NCI-H1105 treated with DMSO at 0.1 percent for 48 hours (cell line): Measurements from ENCODE around the gene MAP3K5.
"Not testable (repeated sequence)": the region's sequence is repeated elsewhere in the genome, so short reads cannot be mapped to it uniquely, and the experiment has no call there.

Experiments used
- DNase-seq: peaks from one replicate; lab custom pipeline; 2025; lab: John Stamatoyannopoulos, UW

MAP3K5 gene, protein sequence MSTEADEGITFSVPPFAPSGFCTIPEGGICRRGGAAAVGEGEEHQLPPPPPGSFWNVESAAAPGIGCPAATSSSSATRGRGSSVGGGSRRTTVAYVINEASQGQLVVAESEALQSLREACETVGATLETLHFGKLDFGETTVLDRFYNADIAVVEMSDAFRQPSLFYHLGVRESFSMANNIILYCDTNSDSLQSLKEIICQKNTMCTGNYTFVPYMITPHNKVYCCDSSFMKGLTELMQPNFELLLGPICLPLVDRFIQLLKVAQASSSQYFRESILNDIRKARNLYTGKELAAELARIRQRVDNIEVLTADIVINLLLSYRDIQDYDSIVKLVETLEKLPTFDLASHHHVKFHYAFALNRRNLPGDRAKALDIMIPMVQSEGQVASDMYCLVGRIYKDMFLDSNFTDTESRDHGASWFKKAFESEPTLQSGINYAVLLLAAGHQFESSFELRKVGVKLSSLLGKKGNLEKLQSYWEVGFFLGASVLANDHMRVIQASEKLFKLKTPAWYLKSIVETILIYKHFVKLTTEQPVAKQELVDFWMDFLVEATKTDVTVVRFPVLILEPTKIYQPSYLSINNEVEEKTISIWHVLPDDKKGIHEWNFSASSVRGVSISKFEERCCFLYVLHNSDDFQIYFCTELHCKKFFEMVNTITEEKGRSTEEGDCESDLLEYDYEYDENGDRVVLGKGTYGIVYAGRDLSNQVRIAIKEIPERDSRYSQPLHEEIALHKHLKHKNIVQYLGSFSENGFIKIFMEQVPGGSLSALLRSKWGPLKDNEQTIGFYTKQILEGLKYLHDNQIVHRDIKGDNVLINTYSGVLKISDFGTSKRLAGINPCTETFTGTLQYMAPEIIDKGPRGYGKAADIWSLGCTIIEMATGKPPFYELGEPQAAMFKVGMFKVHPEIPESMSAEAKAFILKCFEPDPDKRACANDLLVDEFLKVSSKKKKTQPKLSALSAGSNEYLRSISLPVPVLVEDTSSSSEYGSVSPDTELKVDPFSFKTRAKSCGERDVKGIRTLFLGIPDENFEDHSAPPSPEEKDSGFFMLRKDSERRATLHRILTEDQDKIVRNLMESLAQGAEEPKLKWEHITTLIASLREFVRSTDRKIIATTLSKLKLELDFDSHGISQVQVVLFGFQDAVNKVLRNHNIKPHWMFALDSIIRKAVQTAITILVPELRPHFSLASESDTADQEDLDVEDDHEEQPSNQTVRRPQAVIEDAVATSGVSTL (N-terminal part only)

DNA sequence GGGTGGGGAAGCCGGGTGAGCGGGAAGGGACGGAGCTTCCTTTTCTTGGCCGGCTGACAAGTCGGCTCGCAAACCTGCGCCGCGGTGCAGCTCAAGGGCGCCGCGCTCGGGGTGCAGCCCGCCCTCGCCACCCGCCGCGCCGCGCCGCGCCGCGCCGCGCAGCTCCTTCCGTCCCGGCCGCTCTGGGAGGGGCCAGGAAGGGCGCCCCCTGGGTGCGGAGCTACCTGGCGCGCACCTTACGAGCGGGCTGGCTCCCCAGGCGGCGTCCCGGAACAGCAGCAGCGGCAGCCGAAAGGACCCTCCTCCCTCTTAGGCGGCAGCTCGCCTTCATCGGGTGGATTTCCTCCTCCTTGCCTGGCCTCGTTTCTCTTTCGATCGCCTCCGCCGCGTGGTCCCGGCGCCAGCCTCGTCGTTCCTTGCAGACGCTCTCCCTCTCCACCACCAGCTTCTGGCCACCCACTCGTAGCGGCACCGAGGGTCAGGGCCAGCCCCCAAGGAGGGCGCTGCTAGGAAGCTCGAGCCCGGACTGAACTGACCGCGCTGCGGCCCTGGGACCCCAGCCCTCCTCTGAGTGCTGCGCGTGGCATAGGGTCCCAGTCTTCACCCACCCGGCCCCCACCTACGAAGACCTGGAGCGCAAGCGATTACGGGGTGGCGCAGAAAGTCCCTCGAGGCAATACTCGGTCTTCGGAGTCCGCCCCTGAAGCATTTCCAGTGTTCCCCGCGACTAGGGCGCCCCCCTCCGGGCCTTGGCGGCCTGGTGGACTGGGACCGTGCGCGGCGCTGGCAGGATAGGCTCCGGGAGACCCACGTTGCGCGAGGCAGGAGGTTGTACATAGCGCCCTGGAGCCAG is at the start of gene MAP3K5:
TSS of gene MAP3K5 (minus strand) at position 68 of the 853 bp plus-strand sequence. CDS start 320 bp downstream, outside the sequence.
- DNase-seq: peak; percentile 84

DNA sequence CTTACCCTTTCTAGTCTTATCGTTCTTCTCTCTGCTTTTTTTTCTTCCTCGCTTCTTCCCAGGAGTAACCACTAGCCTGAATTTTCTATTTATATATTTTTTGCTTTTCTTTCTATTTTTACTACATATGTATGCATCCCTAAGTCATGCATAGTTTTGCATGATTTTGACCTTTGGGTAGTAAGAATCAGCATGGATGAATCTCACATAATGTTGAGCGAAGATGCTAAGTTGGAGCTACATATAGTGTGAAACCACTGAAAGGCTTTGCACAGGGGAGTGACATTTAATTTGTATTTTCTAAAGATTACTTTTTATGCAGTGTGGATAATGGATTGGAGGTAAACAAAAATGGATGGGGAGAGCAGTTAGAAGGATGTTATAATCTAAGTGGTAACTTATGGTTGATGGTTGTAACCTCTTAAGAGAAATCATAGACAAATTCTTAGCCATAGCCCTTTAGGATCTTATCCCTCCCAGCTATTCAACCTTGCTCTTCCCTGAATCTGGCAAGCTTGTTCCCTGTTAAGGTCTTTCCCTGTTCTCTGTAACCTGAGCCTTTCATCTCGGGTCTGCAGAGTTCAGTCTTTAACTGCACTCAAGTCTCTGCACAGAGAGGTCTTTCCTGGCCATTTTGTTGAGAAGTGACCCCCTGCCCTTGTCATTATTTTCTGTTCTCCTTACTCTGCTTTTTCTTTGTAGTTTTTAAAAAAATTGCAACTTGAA is 48.2 kb upstream of the MAP3K5 start:
- no peak for DNase-seq

DNA sequence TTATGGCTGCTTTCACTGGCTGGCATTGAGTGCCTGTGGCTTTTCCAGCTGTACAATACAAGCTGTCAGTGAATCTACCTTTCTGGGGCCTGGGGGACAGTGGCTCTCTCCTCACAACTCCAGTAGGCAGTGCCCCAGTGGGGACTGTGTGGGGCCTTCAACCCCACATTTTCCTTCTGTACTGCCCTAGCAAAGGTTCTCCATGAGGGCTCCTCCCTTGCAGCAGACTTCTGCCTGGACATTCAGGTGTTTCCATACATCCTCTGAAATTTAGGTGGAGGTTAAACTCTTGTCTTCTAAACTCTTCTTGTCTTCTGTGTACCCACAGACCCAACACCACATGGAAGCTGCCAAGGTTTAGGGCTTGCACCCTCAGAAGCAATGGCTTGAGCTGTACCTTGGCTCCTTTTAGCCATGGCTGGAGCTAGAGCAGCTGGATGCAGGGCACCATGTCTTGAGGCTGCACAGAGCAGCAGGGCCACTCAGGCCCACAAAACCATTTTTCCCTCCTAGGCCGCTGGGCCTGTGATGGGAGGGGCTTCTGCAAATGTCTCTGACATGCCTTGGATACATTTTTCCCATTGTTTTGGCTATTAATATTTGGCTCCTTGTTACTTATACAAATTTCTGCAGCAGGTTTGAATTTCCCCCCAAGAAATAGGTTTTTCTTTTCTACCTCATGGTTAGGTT is 39.7 kb upstream of the MAP3K5 start:
- DNase-seq: no peak

DNA sequence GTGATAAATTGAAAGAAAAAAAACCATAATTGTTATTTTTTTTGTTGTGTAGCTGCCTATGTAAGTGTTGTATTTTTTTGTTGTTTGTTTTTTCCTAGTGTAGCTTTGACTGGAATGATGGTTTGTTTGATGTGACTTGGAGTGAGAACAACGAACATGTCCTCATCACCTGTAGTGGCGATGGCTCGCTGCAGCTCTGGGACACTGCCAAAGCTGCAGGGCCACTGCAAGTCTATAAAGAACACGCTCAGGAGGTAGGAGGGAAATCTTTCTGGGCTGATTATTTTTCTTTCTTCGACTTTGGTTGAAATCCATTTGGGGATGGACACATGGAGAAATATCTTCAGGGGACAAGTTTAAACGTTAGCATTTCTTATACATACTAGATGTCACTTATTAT is 33.9 kb upstream of the MAP3K5 start:
- DNase-seq: no peak

DNA sequence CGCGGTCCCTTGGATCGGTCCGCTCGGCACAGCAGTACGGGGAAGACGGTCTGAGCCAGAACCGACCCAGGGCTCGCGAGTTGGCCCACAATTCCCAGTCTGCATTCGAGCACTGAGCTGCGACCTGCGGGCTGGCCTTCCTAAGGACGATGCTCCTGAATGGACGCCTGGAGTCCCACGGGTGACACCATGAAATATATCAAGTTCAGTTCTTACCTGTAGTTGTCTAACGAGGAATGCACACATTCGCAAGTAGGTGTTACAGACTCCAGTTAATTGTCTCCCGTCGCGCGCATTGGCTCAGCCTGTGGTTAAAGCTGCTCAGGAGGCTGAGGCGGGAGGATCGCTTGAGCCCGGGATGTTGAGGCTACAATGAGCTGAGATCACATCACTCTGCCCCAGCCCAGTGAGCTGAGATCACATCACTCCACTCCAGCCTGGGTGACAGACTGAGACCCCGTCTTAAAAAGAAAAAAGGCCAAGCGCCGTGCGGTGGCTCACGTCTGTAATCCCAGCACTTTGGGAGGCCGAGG is 30.9 kb upstream of the MAP3K5 start:
- DNase-seq: no peak

DNA sequence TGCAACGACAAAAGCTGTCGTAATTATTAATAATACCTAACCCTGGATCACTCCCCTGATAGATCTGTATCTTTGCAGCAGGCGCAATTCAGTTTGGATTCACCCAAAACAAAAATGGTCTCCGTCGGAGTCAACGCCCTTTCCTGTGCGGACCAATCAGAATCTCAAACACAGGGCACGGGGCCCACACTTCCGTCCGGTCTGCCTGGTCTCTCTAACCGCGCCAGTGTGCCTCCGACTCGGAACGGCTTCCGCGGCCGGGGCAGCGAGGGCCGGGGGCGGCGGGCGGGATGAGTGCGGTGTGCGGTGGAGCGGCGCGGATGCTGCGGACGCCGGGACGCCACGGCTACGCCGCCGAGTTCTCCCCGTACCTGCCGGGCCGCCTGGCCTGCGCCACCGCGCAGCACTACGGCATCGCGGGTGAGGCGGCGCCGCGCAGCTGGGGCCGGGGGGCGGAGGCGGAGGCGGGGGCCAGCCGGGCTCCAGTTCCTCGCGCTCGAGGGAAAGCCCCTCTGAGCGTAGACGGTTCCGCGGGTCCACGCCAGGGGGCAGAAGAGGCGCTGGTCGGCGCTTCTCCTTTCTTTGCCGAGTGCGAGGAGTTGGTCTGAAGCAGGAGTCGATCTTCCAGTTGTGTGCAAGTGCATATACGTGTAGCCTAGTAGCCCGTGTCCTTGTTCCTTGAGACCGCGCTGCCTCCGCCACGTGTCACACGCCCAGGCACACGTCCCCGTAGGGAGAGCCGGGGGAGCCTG is 30.3 kb upstream of the MAP3K5 start, which contains the start of gene PEX7:
TSS of gene PEX7 (plus strand) at position 217 of the 752 bp plus-strand sequence. CDS start at position 291, 74 bp downstream.
- DNase-seq: peak; percentile 92

DNA sequence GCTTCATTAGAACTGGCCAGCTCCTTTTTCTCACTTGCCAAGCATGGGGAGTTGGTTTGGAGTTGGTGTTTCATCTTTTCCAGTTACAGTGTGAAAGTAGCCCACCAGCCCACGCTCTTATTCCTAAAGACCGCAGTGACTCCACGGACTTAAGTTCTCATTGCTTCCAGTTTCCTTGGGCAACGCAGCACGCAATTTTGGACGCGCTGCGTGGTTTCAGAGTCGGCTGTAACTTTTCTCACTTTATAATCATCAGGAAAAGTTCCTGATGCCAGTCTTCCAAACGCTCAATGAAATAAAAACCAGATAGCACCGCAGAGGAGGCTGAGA is 29.7 kb upstream of the MAP3K5 start:
- DNase-seq: no peak

DNA sequence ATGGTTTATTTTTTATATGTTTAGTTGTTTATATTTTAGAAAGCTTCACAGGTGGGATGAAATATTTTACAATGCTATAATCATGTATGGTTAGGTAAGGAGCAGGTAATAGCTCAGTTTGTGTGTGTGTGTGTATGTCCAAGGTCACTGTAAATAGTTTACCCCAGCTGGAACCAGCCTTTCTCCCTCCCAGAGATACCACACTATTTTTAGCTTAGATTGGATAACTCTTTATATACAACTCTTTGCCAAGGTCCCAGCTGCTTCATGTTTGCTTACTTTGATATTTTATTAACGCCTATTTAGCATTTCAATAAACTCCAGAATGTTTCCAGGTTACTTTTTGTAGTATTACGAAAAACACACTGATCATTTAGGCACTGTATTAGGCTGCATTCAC is 28.3 kb upstream of the MAP3K5 start:
- no peak for DNase-seq

DNA sequence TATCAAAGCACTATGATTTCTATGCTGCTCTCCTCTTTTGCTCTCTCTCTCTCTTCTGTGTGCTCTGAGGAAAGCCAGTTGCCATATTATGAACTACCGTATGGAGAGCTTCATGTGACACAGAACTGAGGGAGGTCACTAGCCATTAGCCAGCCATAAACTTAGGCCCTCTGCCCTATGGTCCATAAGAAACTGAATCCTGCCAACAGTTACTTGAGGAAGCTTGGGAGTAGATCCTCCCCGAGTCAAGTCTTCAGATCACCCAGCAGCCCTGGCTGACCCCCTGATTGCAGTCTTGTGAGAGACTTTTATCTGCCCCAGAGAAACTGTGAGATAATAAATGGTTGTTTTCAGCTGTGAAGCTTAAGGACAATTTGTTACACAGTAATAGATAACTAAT is 24.4 kb upstream of the MAP3K5 start:
- DNase-seq: no peak

DNA sequence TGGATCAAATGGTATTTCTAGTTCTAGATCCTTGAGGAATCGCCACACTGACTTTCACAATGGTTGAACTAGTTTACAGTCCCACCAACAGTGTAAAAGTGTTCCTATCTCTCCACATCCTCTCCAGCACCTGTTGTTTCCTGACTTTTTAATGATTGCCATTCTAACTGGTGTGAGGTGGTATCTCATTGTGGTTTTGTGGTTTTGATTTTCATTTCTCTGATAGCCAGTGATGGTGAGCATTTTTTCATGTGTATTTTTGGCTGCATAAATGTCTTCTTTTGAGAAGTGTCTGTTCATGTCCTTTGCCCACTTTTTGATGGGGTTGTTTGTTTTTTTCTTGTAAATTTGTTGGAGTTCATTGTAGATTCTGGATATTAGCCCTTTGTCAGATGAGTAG is 23.3 kb upstream of the MAP3K5 start:
- not testable (repeated sequence) for DNase-seq

DNA sequence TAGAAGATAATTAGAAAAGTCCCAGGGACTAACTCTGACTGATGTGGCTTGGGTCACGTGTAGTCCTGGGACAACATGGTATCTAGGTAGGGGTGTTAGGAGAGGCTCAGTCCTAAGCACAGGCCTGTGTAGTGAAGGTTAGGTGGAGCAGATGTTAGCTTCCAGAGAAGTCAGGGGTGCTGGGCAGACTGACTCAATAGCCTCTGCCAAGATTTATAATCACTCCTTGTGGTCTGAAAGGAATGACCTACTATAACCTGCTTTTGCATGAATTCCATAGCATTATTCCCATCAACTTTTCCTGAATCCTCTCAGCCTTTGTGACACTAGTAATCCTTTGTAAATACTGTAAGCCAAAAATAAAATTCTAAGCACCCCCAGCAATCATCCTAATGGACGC is 19.9 kb upstream of the MAP3K5 start:
- no peak for DNase-seq

DNA sequence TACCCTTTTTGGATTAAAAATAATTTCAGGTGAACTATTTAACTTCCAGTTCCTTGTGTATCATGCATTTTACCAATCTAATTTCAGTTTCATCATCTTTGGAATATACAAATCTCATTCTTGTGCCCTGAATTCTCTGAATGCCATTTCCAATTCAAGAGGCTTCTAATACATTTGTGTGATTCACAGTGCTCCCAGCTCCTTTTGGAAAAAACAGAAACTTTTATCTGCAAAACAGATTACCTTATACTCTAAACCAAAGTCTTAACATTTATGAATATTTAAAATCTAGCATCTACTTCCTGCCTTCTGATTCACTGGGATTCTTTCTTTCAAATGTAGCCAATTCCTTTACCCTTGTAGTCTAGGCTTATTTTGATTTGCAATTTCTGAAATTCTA is 19.0 kb upstream of the MAP3K5 start:
- no peak for DNase-seq

DNA sequence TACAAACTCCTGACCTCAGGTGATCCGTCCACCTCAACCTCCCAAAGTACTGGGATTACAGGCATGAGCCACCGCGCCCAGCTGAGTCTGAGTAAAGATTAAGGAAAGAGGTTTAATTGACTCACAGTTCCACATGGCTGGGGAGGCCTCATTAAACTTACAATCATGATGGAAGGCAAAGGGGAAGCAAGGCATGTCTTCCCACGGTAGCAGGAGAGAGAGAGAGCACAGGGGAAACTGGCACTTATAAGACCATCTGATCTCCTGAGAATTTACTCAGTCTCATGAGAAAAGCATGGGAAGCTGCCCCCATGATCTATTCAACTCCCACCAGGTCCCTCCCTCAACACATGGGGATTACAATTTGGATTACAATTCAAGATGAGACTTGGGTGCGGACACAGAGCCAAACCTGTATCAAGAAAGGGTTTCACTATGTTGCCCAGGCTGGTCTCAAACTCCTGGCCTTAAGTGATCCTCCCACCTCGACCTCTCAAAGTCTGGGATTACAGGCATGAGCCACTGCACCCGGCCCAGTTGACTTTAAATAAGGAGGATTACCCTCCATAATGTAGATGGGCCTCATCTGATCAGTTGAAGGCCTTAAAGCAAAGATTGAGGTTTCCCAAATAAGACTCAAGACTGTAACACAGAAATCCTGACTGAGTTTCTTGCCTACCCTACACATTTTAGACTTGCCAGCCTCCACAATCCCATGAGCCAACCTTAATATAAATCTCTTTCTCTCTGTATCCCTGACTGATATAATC is 17.0 kb upstream of the MAP3K5 start:
- DNase-seq: no peak

DNA sequence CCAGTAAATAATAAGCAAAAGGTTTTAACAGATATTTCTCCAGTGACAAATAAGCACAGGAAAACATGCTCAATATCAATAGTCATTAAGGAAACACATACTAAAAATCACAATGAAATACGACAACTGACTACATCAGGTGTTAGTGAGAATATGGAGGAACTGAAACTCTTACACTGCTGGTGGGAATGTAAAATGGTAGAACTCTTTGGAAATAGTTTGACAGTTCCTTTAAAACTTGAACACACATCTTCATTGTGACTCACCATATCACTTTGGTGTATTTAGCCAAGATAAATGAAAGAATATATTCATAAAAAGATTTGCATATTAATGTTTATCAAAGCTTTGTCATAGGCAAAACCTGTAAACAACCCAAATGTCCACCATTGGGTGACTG is 11.3 kb upstream of the MAP3K5 start:
- no peak for DNase-seq

DNA sequence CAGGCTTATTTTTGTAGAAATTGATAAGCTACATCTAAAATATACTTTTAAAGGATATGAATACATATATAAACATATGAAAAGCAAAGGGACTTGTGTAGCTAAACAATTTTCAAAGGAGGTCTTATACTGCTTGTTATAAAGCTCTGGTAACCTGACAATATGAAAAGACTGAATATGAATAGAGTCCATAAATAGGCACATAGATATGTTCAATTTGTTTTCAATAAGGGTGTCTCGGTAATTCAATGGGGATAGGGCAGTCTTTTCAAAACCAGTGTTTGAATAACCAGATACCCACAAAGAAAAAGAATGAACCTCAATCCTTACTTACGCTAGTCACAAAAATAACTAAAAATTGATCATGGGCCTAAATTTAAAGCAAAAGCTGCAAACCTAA is 9.3 kb upstream of the MAP3K5 start:
- no peak for DNase-seq

DNA sequence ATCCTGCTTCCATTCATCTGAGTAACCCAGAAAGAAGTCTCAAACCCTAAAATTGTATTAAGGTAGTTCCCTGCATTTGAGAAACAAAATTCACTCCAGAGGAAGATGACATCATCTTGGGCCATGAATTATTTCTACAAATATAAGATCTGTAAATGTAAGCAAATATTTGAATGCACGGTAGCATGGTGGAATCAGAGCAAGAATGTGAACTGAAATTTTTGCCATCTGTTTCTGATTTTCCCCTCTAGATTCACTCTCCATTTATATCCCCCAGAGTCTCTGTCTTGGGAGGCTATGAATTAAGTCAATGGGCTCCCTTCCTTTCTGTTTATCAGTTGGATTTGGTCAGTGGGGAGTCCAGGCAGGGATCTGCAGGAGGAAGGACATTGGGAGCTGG is 5.8 kb upstream of the MAP3K5 start:
- no peak for DNase-seq

DNA sequence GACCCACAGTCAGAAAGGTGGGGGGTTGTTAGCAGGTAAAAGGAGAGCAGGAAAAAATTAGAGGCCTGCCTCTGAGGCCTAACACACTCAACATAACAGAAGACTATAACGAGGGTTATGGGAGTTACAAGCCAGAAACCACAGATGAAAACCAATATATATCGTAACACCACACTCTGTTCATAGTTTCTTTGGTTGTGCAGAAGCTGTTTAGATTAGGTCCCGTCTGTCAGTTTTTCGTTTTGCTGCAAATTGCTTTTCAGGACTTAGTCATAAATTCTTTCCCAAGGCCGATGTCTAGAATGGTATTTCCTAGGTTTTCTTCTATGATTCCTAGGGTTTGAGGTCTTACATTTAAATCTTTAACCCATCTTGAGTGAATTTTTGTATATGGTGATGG is 3.7 kb upstream of the MAP3K5 start:
- no peak for DNase-seq

DNA sequence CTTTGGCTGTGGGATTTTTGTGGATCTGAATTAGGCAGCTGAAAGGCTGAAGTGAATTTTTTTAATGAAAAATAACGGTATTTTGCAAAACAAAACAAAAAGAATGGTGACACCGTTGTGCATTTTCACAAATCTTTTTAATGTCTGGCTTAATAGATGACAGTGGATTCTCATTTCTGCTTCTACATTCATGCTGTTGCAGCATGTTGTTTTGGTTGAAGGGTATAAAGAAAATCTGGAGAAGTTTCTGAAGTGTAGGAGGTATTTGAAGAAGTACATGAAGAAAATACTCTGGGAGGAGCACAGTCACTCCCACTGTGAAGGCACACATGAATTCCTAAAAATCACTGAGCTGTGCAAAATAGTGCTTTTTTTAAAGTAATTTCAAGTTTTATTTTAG is 3.1 kb upstream of the MAP3K5 start:
- no peak for DNase-seq
